ENCODE measurements around the gene G0S2. TPM values are rescaled to one million over a fixed set of nuclear protein-coding genes. Genes with fewer than 3 reads are reported as not detected.

The G0S2 gene
- total and polyA plus RNA-seq, 2 of the 4 experiments (the other 2 are of a cell fraction) = 0.36 to 0.53 TPM

DNA sequence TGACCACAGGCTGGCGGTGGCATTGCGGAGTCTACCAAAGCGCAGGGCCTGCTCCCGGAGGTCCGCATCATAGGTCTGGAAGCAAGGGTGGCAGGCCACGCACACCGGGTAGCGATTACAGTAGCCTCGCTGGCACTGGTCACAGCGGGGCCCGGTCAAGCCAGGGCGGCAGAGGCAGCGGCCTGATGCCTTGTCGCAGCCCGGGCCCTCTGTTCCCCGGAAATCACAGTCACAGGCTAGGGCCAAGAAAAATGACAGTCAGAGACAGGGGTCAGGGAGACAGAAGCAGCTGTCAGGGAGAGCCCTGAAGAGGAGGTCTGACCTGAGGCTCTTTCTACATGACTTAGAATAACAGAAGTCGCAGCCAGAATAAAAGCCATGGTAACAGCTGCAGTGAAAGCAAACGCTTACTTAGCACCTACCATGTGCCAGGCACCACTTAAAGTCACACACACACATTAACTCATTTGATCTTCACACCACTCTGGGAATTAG, 49.4 kb upstream of the G0S2 start:
- no peaks in the 10 kb centered on the region for H4K20me1 ChIP-seq (ENCODE audit: insufficient read depth, low read length)
- H4K91ac ChIP-seq (ENCODE audit: insufficient read depth, low read depth, low read length) = no peak overlapping the region
- no peaks in the 10 kb centered on the region for H3K9me3 ChIP-seq (ENCODE audit: control insufficient read depth, insufficient read depth, low read length)
- H2BK20ac ChIP-seq (ENCODE audit: low read depth, low read length) = no peak overlapping the region
- peak overlapping the region; percentile 17 for H2AFZ ChIP-seq (replicated peaks; ENCODE audit: low read length, poor library complexity)
- H3K18ac ChIP-seq (ENCODE audit: low read depth, low read length) = no peak overlapping the region
- no peak overlapping the region for H3K4me2 ChIP-seq (ENCODE audit: low read depth, low read length)
- ATAC-seq (ENCODE audit: low read depth) = no peak
- no peak overlapping the region for H2BK120ac ChIP-seq (ENCODE audit: low read depth, low read length)
- H3K14ac ChIP-seq (replicated peaks; ENCODE audit: low read depth, low read length) = no peak overlapping the region
- no peak overlapping the region for H3K56ac ChIP-seq (ENCODE audit: extremely low read depth, insufficient read depth, low read length)
- ChIA-PET POLR2A (ENCODE audit: unreplicated experiment) (no interaction called here), CTCF (no interaction called here)
- H2AK5ac ChIP-seq (ENCODE audit: low read depth, low read length) = no peak overlapping the region
- intact Hi-C loops (cut with micrococcal nuclease) = no loop called here
- no peaks in the 10 kb centered on the region; the same call in none of the 2 replicates for H3K4me1 ChIP-seq (ENCODE audit: control insufficient read depth, insufficient read depth, low read length)
- H4K8ac ChIP-seq (ENCODE audit: low read depth in 2 of 2, low read length in 2 of 2) = no peak overlapping the region
- no peaks in the 10 kb centered on the region for H3K27me3 ChIP-seq (ENCODE audit: control insufficient read depth, insufficient read depth, low read length)
- dilution Hi-C loops (cut with HindIII; ENCODE audit: low sequenced_read_pairs, unreplicated experiment) = no loop called here
- no peaks in the 10 kb centered on the region; the same call in 1 of the 2 replicates for H3K9me1 ChIP-seq (ENCODE audit: insufficient read depth, low read length)
- WGBS, 2 experiments (ENCODE audit: extremely low coverage in 2 of 2, insufficient read length in 1 of 2) = 88% methylated on average over 8 of the region's 18 CpGs; no CpG with 5 or more reads in 1 of the 2 experiments
- H2BK15ac ChIP-seq (ENCODE audit: low read depth, low read length) = no peak overlapping the region
- H3K23ac ChIP-seq (ENCODE audit: low read depth, low read length) = no peak overlapping the region
- H2BK5ac ChIP-seq (ENCODE audit: low read depth, low read length, poor library complexity, severe bottlenecking) = no peak overlapping the region
- H4K5ac ChIP-seq (ENCODE audit: low read depth, low read length) = no peak overlapping the region
- no TSS peak for BruUV-seq (replicated peaks)
- H3K36me3 ChIP-seq (ENCODE audit: control insufficient read depth, insufficient read depth, low read length) = no peaks in the 10 kb centered on the region
- no peaks in the 10 kb centered on the region for H3K79me1 ChIP-seq (ENCODE audit: low read depth in 1 of 2, low read length in 2 of 2)
- H3K4me3 ChIP-seq (ENCODE audit: insufficient read depth, low read depth, low read length) = no peak overlapping the region
- no peak overlapping the region for H3K27ac ChIP-seq (ENCODE audit: insufficient read depth, low read length)
- in situ Hi-C loops (cut with MboI; ENCODE audit: low sequenced_read_pairs) = loop anchor here (5.0 kb wide), 1 partner anchor 49 kb away; no protein-coding TSS in a partner anchor
- H3K9ac ChIP-seq (ENCODE audit: low read depth, low read length) = no peak overlapping the region
- H2AK9ac ChIP-seq (replicated peaks; ENCODE audit: low read depth, low read length, poor library complexity) = peak overlapping the region; percentile 12
- no peak for DNase-seq
- TF ChIP-seq MAFK (IDR thresholded peaks at IDR 0.05; ENCODE audit: low read depth, low read length) = no peak
- TF ChIP-seq SMC3 (IDR thresholded peaks at IDR 0.05; ENCODE audit: low read depth, low read length) = no peak
- no peak for TF ChIP-seq CHD1 (IDR thresholded peaks at IDR 0.05; ENCODE audit: low read depth, low read length)
- TF ChIP-seq BHLHE40 (IDR thresholded peaks at IDR 0.05; ENCODE audit: low read depth, low read length) = no peak
- TF ChIP-seq FOS (IDR thresholded peaks at IDR 0.05; ENCODE audit: low read depth, low read length) = no peak
- TF ChIP-seq, protein P1, sequence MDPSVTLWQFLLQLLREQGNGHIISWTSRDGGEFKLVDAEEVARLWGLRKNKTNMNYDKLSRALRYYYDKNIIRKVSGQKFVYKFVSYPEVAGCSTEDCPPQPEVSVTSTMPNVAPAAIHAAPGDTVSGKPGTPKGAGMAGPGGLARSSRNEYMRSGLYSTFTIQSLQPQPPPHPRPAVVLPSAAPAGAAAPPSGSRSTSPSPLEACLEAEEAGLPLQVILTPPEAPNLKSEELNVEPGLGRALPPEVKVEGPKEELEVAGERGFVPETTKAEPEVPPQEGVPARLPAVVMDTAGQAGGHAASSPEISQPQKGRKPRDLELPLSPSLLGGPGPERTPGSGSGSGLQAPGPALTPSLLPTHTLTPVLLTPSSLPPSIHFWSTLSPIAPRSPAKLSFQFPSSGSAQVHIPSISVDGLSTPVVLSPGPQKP (IDR thresholded peaks at IDR 0.05; ENCODE audit: borderline replicate concordance, low read depth, low read length) = no peak
- no peak for TF ChIP-seq USF2 (IDR thresholded peaks at IDR 0.05; ENCODE audit: low read depth, low read length)
- TF ChIP-seq MAZ (IDR thresholded peaks at IDR 0.05; ENCODE audit: borderline replicate concordance, low read depth, low read length) = no peak
- TF ChIP-seq CTCF (conservative IDR thresholded peaks at IDR 0.05; ENCODE audit: low read depth, low read length) = no peak
- no peak for TF ChIP-seq CEBPB (IDR thresholded peaks at IDR 0.05; ENCODE audit: low read depth, low read length)
- TF ChIP-seq NFE2L2 (IDR thresholded peaks at IDR 0.05; ENCODE audit: low read depth, low read length) = no peak
- TF ChIP-seq RCOR1 (IDR thresholded peaks at IDR 0.05; ENCODE audit: insufficient replicate concordance, low read length) = no peak
- H3K4ac ChIP-seq (ENCODE audit: low read depth, low read length) = no peak overlapping the region
